ENCODE measurements around the gene TEAD4.

Gene TEAD4

GRCh38 chr12:3078086-3078820 is 119.1 kb downstream of the TEAD4 start:
- TF ChIP-seq CTCF (IDR thresholded peaks at IDR 0.05; ENCODE audit: control insufficient read depth, extremely low read depth, insufficient read depth) = no peak
- no peak for DNase-seq (ENCODE audit: low read depth)
- H3K4me3 ChIP-seq (ENCODE audit: low read depth, low read length) = peak overlapping the region; percentile 67

DNA sequence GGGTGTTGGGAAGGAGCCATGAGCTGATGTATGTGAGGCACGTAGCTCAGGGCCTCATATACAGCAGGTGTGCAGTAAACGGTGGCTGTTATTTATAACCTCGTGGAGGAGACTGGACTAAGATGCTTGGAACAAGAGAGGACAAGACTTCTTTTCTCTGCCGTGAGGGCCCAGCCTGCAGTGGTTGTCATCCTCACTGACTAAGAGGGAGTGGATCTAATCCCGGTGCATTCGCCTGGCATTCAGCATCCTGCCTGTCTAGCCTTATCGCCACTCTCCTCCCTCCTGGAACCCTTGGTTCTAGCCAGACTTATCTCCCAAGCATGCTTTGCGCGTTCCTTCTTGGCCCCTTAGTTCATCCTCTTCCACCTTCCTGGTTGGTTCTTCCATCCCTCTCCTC is 121.9 kb downstream of the TEAD4 start:
- H3K4me3 ChIP-seq (ENCODE audit: low read depth, low read length) = no peak overlapping the region
- no peak for TF ChIP-seq CTCF (IDR thresholded peaks at IDR 0.05; ENCODE audit: control insufficient read depth, extremely low read depth, insufficient read depth)
- no peak for DNase-seq (ENCODE audit: low read depth)

DNA sequence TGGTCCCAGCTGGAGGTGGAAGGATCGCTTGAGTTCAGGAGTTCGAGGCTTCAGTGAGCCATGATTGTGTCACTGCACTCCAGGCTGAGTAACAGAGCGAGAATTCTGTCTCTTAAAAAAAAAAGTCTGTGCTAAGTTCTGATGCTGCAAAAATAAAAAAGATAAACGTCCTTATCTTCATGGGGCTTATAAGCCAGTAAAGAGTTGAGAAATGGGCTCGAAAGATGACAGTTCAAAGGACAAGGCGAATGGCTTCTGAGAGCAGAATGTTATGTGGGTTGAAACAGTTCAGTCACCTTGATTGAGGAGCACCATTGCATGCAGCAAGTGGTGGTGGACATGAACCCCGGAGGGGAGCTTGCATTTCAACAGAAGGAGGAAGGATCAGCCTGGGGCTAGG is 122.7 kb downstream of the TEAD4 start:
- TF ChIP-seq CTCF (IDR thresholded peaks at IDR 0.05; ENCODE audit: control insufficient read depth, extremely low read depth, insufficient read depth) = no peak
- no peak for DNase-seq (ENCODE audit: low read depth)
- no peak overlapping the region for H3K4me3 ChIP-seq (ENCODE audit: low read depth, low read length)

DNA sequence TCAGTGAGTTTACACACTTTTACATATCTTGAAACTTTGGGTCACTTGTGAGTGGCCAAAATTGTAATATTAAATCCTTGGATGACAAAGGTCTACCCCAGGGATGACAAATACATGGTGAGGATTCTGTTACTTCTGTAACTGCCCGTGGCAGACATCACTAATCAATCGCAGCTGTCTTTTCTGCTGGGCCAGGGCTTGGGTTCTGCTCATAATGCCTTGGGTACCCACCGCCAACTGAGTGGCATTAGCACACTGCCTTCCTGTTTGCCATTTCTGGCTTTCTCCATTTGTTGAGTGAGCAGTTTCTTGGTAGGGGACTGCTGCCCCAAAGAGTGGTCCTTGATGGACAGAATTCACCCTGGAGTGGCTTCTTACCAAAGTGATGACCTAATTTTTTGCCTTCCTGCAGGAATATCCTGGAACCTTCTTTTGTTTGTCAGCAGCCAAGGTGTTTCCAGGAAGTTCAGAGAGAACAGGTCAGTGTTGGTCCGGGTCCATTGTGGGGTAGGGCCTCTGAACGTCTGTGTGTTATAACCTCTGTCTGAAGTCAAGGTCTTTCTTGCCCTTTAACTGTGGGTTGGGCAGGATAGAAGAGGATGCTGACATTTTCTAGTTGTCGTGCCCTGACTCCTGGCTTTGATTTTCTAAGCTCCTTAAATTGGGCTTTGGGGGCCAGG is 124.2 kb downstream of the TEAD4 start:
- DNase-seq (ENCODE audit: low read depth) = no peak
- H3K4me3 ChIP-seq (ENCODE audit: low read depth, low read length) = no peak overlapping the region
- TF ChIP-seq CTCF (IDR thresholded peaks at IDR 0.05; ENCODE audit: control insufficient read depth, extremely low read depth, insufficient read depth) = no peak

DNA sequence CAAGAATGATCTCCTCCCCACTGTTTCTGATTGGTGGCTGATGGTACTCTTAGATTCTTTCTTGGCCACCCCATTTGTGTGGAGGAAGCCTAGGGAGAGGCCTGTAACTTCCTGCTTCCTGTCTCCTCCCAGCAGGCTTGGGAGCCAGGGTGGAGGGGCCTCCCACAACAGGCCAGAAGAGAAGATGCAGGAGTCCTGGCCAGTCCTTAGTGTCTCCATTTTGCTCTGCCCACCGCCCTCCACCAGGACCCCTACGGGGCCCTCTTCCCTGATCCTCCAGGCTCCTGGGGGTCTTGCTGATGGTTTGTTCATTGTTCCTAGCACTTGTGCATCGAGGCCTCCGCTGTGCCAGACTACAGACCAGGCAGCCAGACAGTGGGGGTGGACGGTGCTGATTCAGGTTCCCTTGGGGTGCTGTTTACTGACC is 124.7 kb downstream of the TEAD4 start:
- no peak overlapping the region for H3K4me3 ChIP-seq (ENCODE audit: low read depth, low read length)
- TF ChIP-seq CTCF (IDR thresholded peaks at IDR 0.05; ENCODE audit: control insufficient read depth, extremely low read depth, insufficient read depth) = no peak
- DNase-seq (ENCODE audit: low read depth) = no peak

- no peak for DNase-seq (ENCODE audit: low read depth)
- H3K4me3 ChIP-seq (ENCODE audit: low read depth, low read length) = no peak overlapping the region
- TF ChIP-seq CTCF (IDR thresholded peaks at IDR 0.05; ENCODE audit: control insufficient read depth, extremely low read depth, insufficient read depth) = no peak
Observed at GRCh38 chr12:3084742-3085141, 125.5 kb downstream of the TEAD4 start.
